Measurements from ENCODE around the gene EIF3I. TPM values are rescaled to one million over a fixed set of nuclear protein-coding genes. Genes with fewer than 3 reads are reported as not detected.
A peak's percentile ranks its signal among the peaks of the same experiment; 100 is the strongest.

Gene EIF3I
- total and polyA plus RNA-seq, 2 experiments from 2014 or later, result 228 to 274 TPM

- TF ChIP-seq NANOG (IDR thresholded peaks at IDR 0.05; ENCODE audit: borderline replicate concordance), result no peak
- TF ChIP-seq, protein P1, sequence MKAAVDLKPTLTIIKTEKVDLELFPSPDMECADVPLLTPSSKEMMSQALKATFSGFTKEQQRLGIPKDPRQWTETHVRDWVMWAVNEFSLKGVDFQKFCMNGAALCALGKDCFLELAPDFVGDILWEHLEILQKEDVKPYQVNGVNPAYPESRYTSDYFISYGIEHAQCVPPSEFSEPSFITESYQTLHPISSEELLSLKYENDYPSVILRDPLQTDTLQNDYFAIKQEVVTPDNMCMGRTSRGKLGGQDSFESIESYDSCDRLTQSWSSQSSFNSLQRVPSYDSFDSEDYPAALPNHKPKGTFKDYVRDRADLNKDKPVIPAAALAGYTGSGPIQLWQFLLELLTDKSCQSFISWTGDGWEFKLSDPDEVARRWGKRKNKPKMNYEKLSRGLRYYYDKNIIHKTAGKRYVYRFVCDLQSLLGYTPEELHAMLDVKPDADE (IDR thresholded peaks at IDR 0.05), result no peak
- TF ChIP-seq JUNB (IDR thresholded peaks at IDR 0.05; ENCODE audit: unreplicated experiment), result no peak
- no peak for TF ChIP-seq ZNF331 (CRISPR knock-in tag; IDR thresholded peaks at IDR 0.05; ENCODE audit: low read depth)
- no peak for TF ChIP-seq STAT1 (IDR thresholded peaks at IDR 0.05; ENCODE audit: unreplicated experiment)
- TF ChIP-seq CTCF (conservative IDR thresholded peaks at IDR 0.05; ENCODE audit: low read depth in 2 of 2), result no peak
- no peak for TF ChIP-seq REST (IDR thresholded peaks at IDR 0.05; ENCODE audit: unreplicated experiment)
- TF ChIP-seq ZNF114 (CRISPR knock-in tag; IDR thresholded peaks at IDR 0.05), result no peak
- no peak for TF ChIP-seq POLR2AphosphoS5 (IDR thresholded peaks at IDR 0.05; ENCODE audit: low read depth)
- no peak for TF ChIP-seq CREB1 (CRISPR knock-in tag; IDR thresholded peaks at IDR 0.05; ENCODE audit: low read depth)
Observed at GRCh38 chr1:32269744-32270143, 47.5 kb downstream of the EIF3I start (continued).

GRCh38 chr1:32272557-32273390, 50.6 kb downstream of the EIF3I start:
- peak overlapping the region; percentile 95; the same call in 1 of the 2 replicates for H3K27ac Mint-ChIP-seq
- Histone ChIP-seq H3K27ac (ENCODE audit: low read depth) (no peak overlapping the region), H3K4me2 (no peak overlapping the region; the same call in 1 of the 2 replicates), H3K27me3 (ENCODE audit: insufficient read depth) (0 out of 2 replicates have a peak, but pooled peaks cover 5% of the 10 kb centered on the region), H3K9me2 (ENCODE audit: insufficient read depth) (0 out of 2 replicates have a peak, but pooled peaks cover 3% of the 10 kb centered on the region), H3K36me3 (ENCODE audit: insufficient read depth) (peaks cover 6% of the 10 kb centered on the region; the same call in 1 of the 2 replicates), H3K79me2 (replicated peaks; ENCODE audit: insufficient read depth) (no peaks in the 10 kb centered on the region; the same call in 1 of the 2 replicates), H4K20me1 (replicated peaks; ENCODE audit: insufficient read depth) (no peaks in the 10 kb centered on the region), H3K4me1 (ENCODE audit: insufficient read depth) (peaks cover 26% of the 10 kb centered on the region), H3K4me3 (no peak overlapping the region), H3F3A (replicated peaks; ENCODE audit: low read depth) (peaks cover 18% of the 10 kb centered on the region), H2AFZ (peak overlapping the region; percentile 14; the same call in 1 of the 2 replicates)
- H3K9me3 Mint-ChIP-seq, result no peaks in the 10 kb centered on the region
- ATAC-seq (no peak), DNase-seq (ENCODE audit: low spot score) (no peak)
- peaks cover 12% of the 10 kb centered on the region for H3K36me3 Mint-ChIP-seq (ENCODE audit: low read depth)
- peaks cover 11% of the 10 kb centered on the region for H3K27me3 Mint-ChIP-seq (ENCODE audit: insufficient read depth, low read depth, poor library complexity)
- H3K4me1 Mint-ChIP-seq, result peaks cover 39% of the 10 kb centered on the region
- H3K4me3 Mint-ChIP-seq, result 0 out of 3 replicates have a peak overlapping the region, but pooled peaks have one; percentile 72
- TF ChIP-seq EZH2 (IDR thresholded peaks at IDR 0.05; ENCODE audit: low read depth, unreplicated experiment) (no peak), NANOG (IDR thresholded peaks at IDR 0.05; ENCODE audit: borderline replicate concordance) (no peak), EZH2phosphoT487 (IDR thresholded peaks at IDR 0.05; ENCODE audit: unreplicated experiment) (no peak), CTCF (conservative IDR thresholded peaks at IDR 0.05; ENCODE audit: low read depth in 2 of 2) (no peak), CREB1 (CRISPR knock-in tag; IDR thresholded peaks at IDR 0.05; ENCODE audit: low read depth) (no peak)
- TF ChIP-seq, protein P1 (IDR thresholded peaks at IDR 0.05), result no peak

Measured in GM23338 (cell line).